Left ventricle myocardium inferior (tissue), 1 donor: Measurements from ENCODE around the gene LHFPL2. TPM values are rescaled to one million over a fixed set of nuclear protein-coding genes. Genes with fewer than 3 reads are reported as not detected.
A peak's percentile ranks its signal among the peaks of the same experiment; 100 is the strongest.

Experiments used
- DNase-seq: peaks from one replicate; pipeline ENCODE4 v3.0.0-alpha.2; 2020
- H3K27ac ChIP-seq: fragments of 200-600 bp; replicated peaks from 2 replicates; pipeline ENCODE4 v1.8.0; 2021
- H3K27me3 ChIP-seq: fragments of 200-600 bp; 2 replicates; pipeline ENCODE4 v1.8.0; 2021; ENCODE audit warnings: low read depth
- H3K36me3 ChIP-seq: fragments of 200-600 bp; 2 replicates; pipeline ENCODE4 v1.8.0; 2021
- H3K4me1 ChIP-seq: fragments of 200-600 bp; 2 replicates; pipeline ENCODE4 v1.8.0; 2021
- H3K4me3 ChIP-seq: fragments of 200-600 bp; 2 replicates; pipeline ENCODE4 v1.8.0; 2021; ENCODE audit warnings: mild to moderate bottlenecking, moderate library complexity
- H3K9me3 ChIP-seq: fragments of 200-600 bp; replicated peaks from 2 replicates; pipeline ENCODE4 v1.8.0; 2021
- CTCF ChIP-seq: fragments of 200-600 bp; IDR thresholded peaks from 2 replicates; pipeline ENCODE4 v1.8.0; 2021; ENCODE audit warnings: antibody characterized with exemption, mild to moderate bottlenecking, borderline replicate concordance
- intact Hi-C: fragments of 100-400 bp; cut with micrococcal nuclease; formaldehyde crosslinking; loops from one replicate; pipeline ENCODE4 v1.11.0; 2022
- total RNA-seq: library from RNA; stranded (reverse); fragmentation: NEBNext Ultra II Directional; extraction: Animal tissue kit (Norgen Biotek cat#: 25700); gene quantifications from one replicate; pipeline ENCODE4 v1.2.1, GENCODE V29; 2021
- donor health status: DM: no; HTN: yes; CAD: no; lungs with severe emphysema.

The LHFPL2 gene
- total RNA-seq, 1 donor from 2014 or later: 5.0 TPM

DNA sequence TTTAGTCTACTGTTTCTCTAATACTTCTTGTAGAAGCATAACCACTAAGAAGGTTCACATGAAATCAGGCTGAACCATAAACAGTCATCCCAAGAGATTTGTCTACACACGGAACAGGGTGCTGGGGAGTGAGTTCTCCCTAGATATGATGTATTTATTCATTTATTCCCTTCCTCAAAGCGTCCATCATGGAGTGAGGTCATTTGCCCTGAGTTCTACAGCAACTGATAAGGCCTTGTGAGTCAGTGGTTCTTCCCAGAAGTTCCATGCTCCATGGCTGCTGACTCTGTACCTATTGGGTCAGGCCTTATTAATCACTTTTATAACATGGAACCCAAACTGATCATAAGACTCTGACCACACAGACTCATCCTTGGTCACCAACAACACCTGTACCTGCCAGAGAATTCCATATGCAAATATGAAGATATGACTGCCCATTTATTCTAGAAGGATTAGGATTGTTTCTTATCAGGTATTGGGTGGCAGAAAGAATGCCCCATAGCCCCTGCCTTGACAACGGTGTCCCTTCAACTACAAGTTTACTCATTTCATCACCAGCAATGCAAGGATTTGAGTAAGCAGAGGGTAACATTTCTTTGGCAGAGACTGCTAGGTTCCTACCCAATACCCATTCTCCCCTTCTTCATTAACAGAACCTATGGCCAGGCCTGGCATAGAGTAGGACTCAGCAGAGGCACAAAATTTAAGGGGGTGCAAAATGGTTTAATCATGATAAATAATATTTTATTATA is 118.1 kb downstream of the LHFPL2 start:
- no peaks in the 10 kb centered on the region for H3K36me3 ChIP-seq
- H3K27me3 ChIP-seq: no peaks in the 10 kb centered on the region
- intact Hi-C loops: no loop called here
- H3K4me3 ChIP-seq: no peak overlapping the region
- H3K9me3 ChIP-seq: no peaks in the 10 kb centered on the region
- TF ChIP-seq CTCF: no peak
- H3K27ac ChIP-seq: no peak overlapping the region
- DNase-seq: no peak
- H3K4me1 ChIP-seq: peaks cover 51% of the 10 kb centered on the region

GRCh38 chr5:78527925-78528324 is 120.6 kb downstream of the LHFPL2 start:
- no peak for DNase-seq
- TF ChIP-seq CTCF: no peak
- no peaks in the 10 kb centered on the region for H3K36me3 ChIP-seq
- intact Hi-C loops: no loop called here
- no peak overlapping the region for H3K4me3 ChIP-seq
- no peaks in the 10 kb centered on the region for H3K27me3 ChIP-seq
- H3K4me1 ChIP-seq: peaks cover 55% of the 10 kb centered on the region
- H3K9me3 ChIP-seq: no peaks in the 10 kb centered on the region
- peak overlapping the region; percentile 49 for H3K27ac ChIP-seq

- intact Hi-C loops: no loop called here
- H3K9me3 ChIP-seq: no peaks in the 10 kb centered on the region
- peaks cover 55% of the 10 kb centered on the region for H3K4me1 ChIP-seq
- H3K4me3 ChIP-seq: no peak overlapping the region
- H3K36me3 ChIP-seq: no peaks in the 10 kb centered on the region
- DNase-seq: peak; percentile 54
- no peak for TF ChIP-seq CTCF
- H3K27me3 ChIP-seq: no peaks in the 10 kb centered on the region
- peak overlapping the region; percentile 49 for H3K27ac ChIP-seq
Observed at GRCh38 chr5:78527054-78527859, 121.3 kb downstream of the LHFPL2 start.

DNA sequence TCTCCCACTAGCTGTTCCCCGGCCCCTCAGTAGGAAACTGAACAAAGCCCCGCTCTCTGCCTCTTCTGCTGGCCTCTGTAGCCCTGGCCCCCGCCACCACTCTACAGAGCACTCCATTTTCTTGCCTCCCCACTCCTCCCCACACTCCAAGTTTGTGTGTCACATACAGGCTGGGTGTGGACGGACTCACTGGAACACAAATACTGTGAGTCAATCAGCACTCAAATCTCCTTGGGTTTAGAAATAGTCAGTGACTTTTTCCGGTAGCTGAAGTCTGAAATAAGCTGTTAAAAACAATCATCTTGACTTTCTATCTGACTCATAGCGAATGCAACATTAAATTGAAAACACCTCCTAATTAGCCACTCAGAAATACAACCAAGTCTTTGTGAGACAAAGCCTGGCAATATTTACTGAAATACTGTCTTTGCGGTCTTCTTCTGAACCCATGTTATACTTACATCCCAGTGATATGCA is 122.5 kb downstream of the LHFPL2 start:
- Histone ChIP-seq H3K27ac (no peak overlapping the region), H3K36me3 (no peaks in the 10 kb centered on the region), H3K9me3 (no peaks in the 10 kb centered on the region), H3K27me3 (no peaks in the 10 kb centered on the region), H3K4me1 (peaks cover 55% of the 10 kb centered on the region), H3K4me3 (no peak overlapping the region)
- no peak for TF ChIP-seq CTCF
- DNase-seq: no peak
- intact Hi-C loops: no loop called here

DNA sequence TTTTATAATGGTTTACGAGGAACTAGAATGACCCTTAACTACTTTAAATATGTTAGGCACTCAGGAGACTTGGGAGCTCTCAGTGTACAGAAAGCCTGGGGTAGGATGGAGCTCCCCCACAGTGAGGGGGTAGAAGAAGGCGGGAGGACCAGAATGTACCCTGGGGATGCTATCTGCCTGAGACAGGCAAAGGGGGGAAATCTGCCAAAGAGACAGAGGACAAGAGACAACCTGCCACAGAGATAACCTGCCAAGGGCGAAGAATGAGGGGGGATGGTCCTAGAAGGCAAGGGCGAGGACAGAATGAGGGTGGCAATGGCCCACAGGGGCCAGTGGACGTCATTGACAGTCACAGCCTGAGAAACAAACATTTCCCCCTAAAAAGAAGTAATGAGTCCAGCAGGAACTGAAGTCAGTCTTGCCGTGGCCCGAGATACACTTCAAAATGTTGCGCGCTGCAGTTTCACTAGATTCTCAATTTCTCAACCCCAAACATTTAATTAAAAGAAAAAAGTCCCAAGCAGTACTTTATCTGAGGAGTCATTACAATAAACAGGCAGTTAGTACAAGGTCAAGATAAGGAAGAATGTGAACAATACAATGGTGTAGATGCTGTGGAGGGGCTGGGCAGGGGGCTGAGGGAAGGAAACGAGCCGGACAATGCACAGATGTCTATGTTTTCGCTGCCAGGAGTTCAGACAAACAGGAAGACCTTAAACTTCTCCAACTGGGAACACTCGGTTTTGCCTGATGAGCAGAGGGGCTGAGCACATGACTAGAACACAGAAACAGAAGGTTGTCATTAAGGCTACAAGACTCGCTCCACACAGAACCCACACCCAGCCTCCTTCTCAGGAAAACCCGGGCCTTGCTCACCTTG is 125.0 kb downstream of the LHFPL2 start:
- no peak for TF ChIP-seq CTCF
- H3K27ac ChIP-seq: peak overlapping the region; percentile 44
- intact Hi-C loops: no loop called here
- no peak overlapping the region for H3K4me3 ChIP-seq
- peaks cover 53% of the 10 kb centered on the region for H3K4me1 ChIP-seq
- no peaks in the 10 kb centered on the region for H3K27me3 ChIP-seq
- no peaks in the 10 kb centered on the region for H3K36me3 ChIP-seq
- no peaks in the 10 kb centered on the region for H3K9me3 ChIP-seq
- no peak for DNase-seq
